GM12878 (cell line): ENCODE measurements around the gene LEKR1. TPM values are rescaled to one million over a fixed set of nuclear protein-coding genes. Genes with fewer than 3 reads are reported as not detected.

ENCODE experiments used
- ATAC-seq: fragments of 200-7000 bp; cut with Tn5 transposase; 3 replicates; pipeline ENCODE4 v1.9.1; 2020; ENCODE audit warnings: mild to moderate bottlenecking, moderate library complexity
- BruUV-seq: library from RNA; stranded (reverse); fragments of 400-500 nt; replicated peaks from 2 replicates; lab custom pipeline; 2021; lab: Mats Ljungman, UMichigan
- CTCF ChIA-PET: fragments of 300-600 bp; sonication (Branson Sonifier 250); formaldehyde crosslinking; extraction: SDS; loops from one replicate; lab custom pipeline; 2021; ENCODE audit warnings: inconsistent platforms; lab: Yijun Ruan, JAX
- POLR2A ChIA-PET: fragments of 350-600 bp; formaldehyde crosslinking; extraction: SDS; loops from one replicate; lab custom pipeline; 2021; ENCODE audit warnings: inconsistent platforms; lab: Charles Lee
- RAD21 ChIA-PET: fragments of 300-600 bp; sonication (Branson Sonifier 250); formaldehyde crosslinking; loops from one replicate; lab custom pipeline; 2023; ENCODE audit warnings: antibody characterized with exemption; ENCODE audit not compliant: unreplicated experiment; lab: Charles Lee
- SMC1A ChIA-PET: fragments of 300-600 bp; sonication (Branson Sonifier 250); formaldehyde crosslinking; loops from one replicate; lab custom pipeline; 2023; ENCODE audit not compliant: unreplicated experiment, uncharacterized antibody; lab: Charles Lee
- DNase-seq: peaks from one replicate; pipeline ENCODE4 v3.0.0-alpha.2; 2011; ENCODE audit warnings: low read depth, low spot score
- FAIRE-seq: peaks from 3 replicates; lab custom pipeline; 2011; peaks lifted over from hg19 to GRCh38; lab: Jason Lieb, UNC
- H2AFZ ChIP-seq: 2 replicates; pipeline ENCODE4 v1.6.0; 2011; ENCODE audit warnings: low read depth, low read length, control low read depth; ENCODE audit not compliant: control insufficient read depth
- H3K27ac ChIP-seq: 2 replicates; pipeline ENCODE4 v1.5.1; 2011; ENCODE audit warnings: control low read depth; ENCODE audit not compliant: control insufficient read depth, insufficient read depth
- H3K27me3 ChIP-seq, 2 experiments: replicated peaks in 1 of 2; 2 replicates each; pipeline versions ENCODE4 v1.6.0 to v1.6.1; 2011; ENCODE audit warnings: low read length in 1 of 2; ENCODE audit not compliant: control insufficient read depth in 2 of 2, insufficient read depth in 2 of 2
- H3K36me3 ChIP-seq, 2 experiments: 2 replicates each; pipeline ENCODE4 v1.5.1; 2011; ENCODE audit warnings: low read length in 1 of 2; ENCODE audit not compliant: control insufficient read depth in 2 of 2, insufficient read depth in 2 of 2
- H3K4me1 ChIP-seq: 2 replicates; pipeline ENCODE4 v1.6.1; 2011; ENCODE audit warnings: mild to moderate bottlenecking, low read length, moderate library complexity, mixed read lengths; ENCODE audit not compliant: control insufficient read depth, insufficient read depth
- H3K4me2 ChIP-seq: 2 replicates; pipeline ENCODE4 v1.6.0; 2011; ENCODE audit warnings: control low read depth; ENCODE audit not compliant: control insufficient read depth, insufficient read depth
- H3K4me3 ChIP-seq: fragments of 200-600 bp; sonication (generic); 2 replicates; pipeline ENCODE4 v1.5.1; 2016
- H3K79me2 ChIP-seq: 2 replicates; pipeline ENCODE4 v1.6.0; 2011; ENCODE audit warnings: low read length; ENCODE audit not compliant: control insufficient read depth, insufficient read depth
- H3K9ac ChIP-seq: 2 replicates; pipeline ENCODE4 v1.8.0; 2011; ENCODE audit warnings: low read length, control low read depth, mixed read lengths; ENCODE audit not compliant: control insufficient read depth, insufficient read depth
- H3K9me3 ChIP-seq: replicated peaks from 3 replicates; pipeline ENCODE4 v1.5.1; 2011; ENCODE audit warnings: mild to moderate bottlenecking, low read length; ENCODE audit not compliant: control insufficient read depth, insufficient read depth
- H4K20me1 ChIP-seq: 2 replicates; pipeline ENCODE4 v1.6.0; 2011; ENCODE audit not compliant: control insufficient read depth, insufficient read depth
- ATF7 ChIP-seq: fragments of 450-650 bp; IDR thresholded peaks from 2 replicates; pipeline ENCODE4 v1.6.1; 2016; ENCODE audit warnings: low read depth, mild to moderate bottlenecking
- E2F8 ChIP-seq: fragments of 450-650 bp; IDR thresholded peaks from 2 replicates; pipeline ENCODE4 v1.6.1; 2018; ENCODE audit warnings: mild to moderate bottlenecking, low read depth, moderate library complexity; ENCODE audit not compliant: partially characterized antibody
- EED ChIP-seq: sonication (generic); IDR thresholded peaks from 2 replicates; pipeline ENCODE4 v1.6.1; 2016; ENCODE audit warnings: antibody characterized with exemption, low read depth
- EP300 ChIP-seq, 2 experiments: fragments of 150-350 bp in 1 of 2; IDR thresholded peaks; 2 replicates each; pipeline ENCODE4 v1.6.1; 2011 to 2012; ENCODE audit warnings: low read depth in 2 of 2, low read length in 2 of 2, borderline replicate concordance in 1 of 2, improper control_type of control experiment in 1 of 2, inconsistent platforms in 1 of 2; ENCODE audit not compliant: control insufficient read depth in 1 of 2
- FOXK2 ChIP-seq: fragments of 450-650 bp; IDR thresholded peaks from 2 replicates; pipeline ENCODE4 v1.6.1; 2017; ENCODE audit warnings: mild to moderate bottlenecking, moderate library complexity
- HDGF ChIP-seq: fragments of 450-650 bp; IDR thresholded peaks from 2 replicates; pipeline ENCODE4 v1.6.1; 2016; ENCODE audit warnings: antibody characterized with exemption
- IKZF2 ChIP-seq, 2 experiments: fragments of 450-650 bp; IDR thresholded peaks; 2 replicates each; pipeline ENCODE4 v1.6.1; 2017; ENCODE audit warnings: mild to moderate bottlenecking in 2 of 2, moderate library complexity in 2 of 2
- MTA2 ChIP-seq: fragments of 450-650 bp; IDR thresholded peaks from 2 replicates; pipeline ENCODE4 v1.6.1; 2016; ENCODE audit warnings: low read depth, mild to moderate bottlenecking, moderate library complexity
- NFYB ChIP-seq: IDR thresholded peaks from 2 replicates; pipeline ENCODE4 v1.6.1; 2011; ENCODE audit warnings: low read depth, mild to moderate bottlenecking, low read length, improper control_type of control experiment, moderate library complexity; ENCODE audit not compliant: insufficient read depth
- NR2C1 ChIP-seq: fragments of 450-650 bp; IDR thresholded peaks from 2 replicates; pipeline ENCODE4 v1.6.1; 2017; ENCODE audit warnings: antibody characterized with exemption, mild to moderate bottlenecking, moderate library complexity
- SKIL ChIP-seq: fragments of 450-650 bp; IDR thresholded peaks from 2 replicates; pipeline ENCODE4 v1.6.1; 2017; ENCODE audit warnings: mild to moderate bottlenecking, low read depth, inconsistent platforms; ENCODE audit not compliant: poor library complexity, severe bottlenecking
- STAT3 ChIP-seq: IDR thresholded peaks from 2 replicates; pipeline ENCODE4 v1.6.1; 2011; ENCODE audit warnings: low read depth, low read length, improper control_type of control experiment
- TARDBP ChIP-seq: IDR thresholded peaks from 2 replicates; pipeline ENCODE4 v1.6.1; 2016; ENCODE audit warnings: borderline replicate concordance
- WGBS: methylation state at CpG from one replicate; pipeline ENCODE4 v1.1.6; 2016; ENCODE audit warnings: low lambda C conversion rate; ENCODE audit not compliant: insufficient replicate concordance, insufficient coverage; ENCODE audit errors: missing lambda C conversion rate; 5-methylcytosine and 5-hydroxymethylcytosine counted together
- in situ Hi-C: fragments of 300-500 bp; cut with MboI; formaldehyde crosslinking; loops from 9 replicates; pipeline ENCODE4 v1.14.3; 2018; ENCODE audit warnings: mixed read lengths
- intact Hi-C: fragments of 100-400 bp; cut with micrococcal nuclease; formaldehyde crosslinking; loops from one replicate; pipeline ENCODE4 v1.14.2; 2022; ENCODE audit not compliant: unreplicated experiment
- polyA plus RNA-seq, 11 experiments: library from polyadenylated mRNA; depleted of rRNA in 4 of 11; unstranded in 6 of 11; stranded (reverse) in 5 of 11; fragments of >200 nt; fragmentation: Nextera tagmentation in 4 of 11; fragmentation: Illumina TruSeq in 1 of 11; extraction: Ambion mirVana in 4 of 11; extraction: Trizol in 1 of 11; gene quantifications; 1 replicate in 1 of 11; 2 replicates in 10 of 11; pipeline versions ENCODE4 v1.2.1 to v1.2.3, GENCODE V29; 2011 to 2016; ENCODE audit warnings: inconsistent platforms in 2 of 11, missing spikeins in 2 of 11, low read depth in 1 of 11
- total RNA-seq, 4 experiments: library from RNA; depleted of rRNA in 3 of 4; stranded (reverse); fragments of >200 nt in 3 of 4; fragmentation: Illumina TruSeq in 1 of 4; extraction: Trizol in 1 of 4; gene quantifications; 2 replicates each; pipeline versions ENCODE4 v1.2.1 to v1.2.3, GENCODE V29; 2013 to 2021
- TF ChIP-seq, protein P1 (sequence below): fragments of 450-650 bp; IDR thresholded peaks from 2 replicates; pipeline ENCODE4 v1.6.1; 2017; ENCODE audit warnings: mild to moderate bottlenecking, moderate library complexity

The LEKR1 gene
- total and polyA plus RNA-seq, 10 of the 15 experiments (the other 5 are each of a cell fraction or from before 2014, with no cell fraction given) = 0.48 to 3.2 (median 1.3) TPM

DNA sequence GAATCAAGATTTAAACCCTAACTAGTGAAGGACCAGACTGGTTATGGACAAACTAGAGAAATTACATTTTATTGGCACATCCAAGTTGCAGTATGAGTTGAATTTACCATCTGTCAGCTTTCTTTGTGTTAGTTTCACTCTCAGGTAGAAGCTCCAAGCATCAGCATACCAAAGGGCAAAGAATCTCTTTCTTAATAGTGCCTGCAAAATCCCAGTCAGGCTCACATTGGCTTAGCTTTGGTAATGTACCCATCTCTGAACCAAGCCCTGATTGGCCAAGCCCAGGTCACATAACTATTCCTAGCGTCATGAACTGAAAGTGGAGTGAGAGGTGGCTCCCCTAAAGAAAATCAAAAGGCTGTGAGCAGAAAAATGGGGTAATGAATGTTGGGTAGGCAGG is 266.9 kb downstream of the LEKR1 start:
- Histone ChIP-seq H2AFZ (peak overlapping the region; percentile 38), H3K4me2 (peak overlapping the region; percentile 56), H3K9ac (no peak overlapping the region; the same call in 1 of the 2 replicates), H3K4me3 (no peak overlapping the region), H3K4me1 (peaks cover 43% of the 10 kb centered on the region), H3K9me3 (no peaks in the 10 kb centered on the region; the same call in 2 of the 3 replicates), H3K36me3 (no peaks in the 10 kb centered on the region), H3K27me3 (no peaks in the 10 kb centered on the region), H4K20me1 (no peaks in the 10 kb centered on the region), H3K27ac (no peak overlapping the region), H3K79me2 (peaks cover 5% of the 10 kb centered on the region)
- ChIA-PET POLR2A (interaction anchor here (0.6 to 6.8 kb wide), 5 partner anchors 10 to 545 kb away, joined by 3 to 84 read pairs (median 3); no protein-coding TSS in a partner anchor), CTCF (interaction anchor here (5.2 to 50.9 kb wide), 4 partner anchors 10 to 418 kb away, joined by 31 to 939 read pairs (median 172); partner anchors contain the start of gene TIPARP), RAD21 (interaction anchor here (0.6 to 12.0 kb wide), 10 partner anchors 12 to 939 kb away, joined by 3 to 153 read pairs (median 4); no protein-coding TSS in a partner anchor), SMC1A (interaction anchor here (0.9 to 12.1 kb wide), 12 partner anchors 11 to 391 kb away, joined by 3 to 234 read pairs (median 4); no protein-coding TSS in a partner anchor)
- in situ Hi-C loops = no loop called here
- peak; percentile 16 for ATAC-seq
- WGBS = 0% methylated on average over 1 of the region's 1 CpG
- no TSS peak for BruUV-seq
- intact Hi-C loops = no loop called here
- FAIRE-seq = no peak
- DNase-seq = peak; percentile 64
- TF ChIP-seq NR2C1 = no peak
- TF ChIP-seq FOXK2 = no peak
- peak; percentile 57 for TF ChIP-seq SKIL
- no peak for TF ChIP-seq HDGF
- TF ChIP-seq NFYB = peak; percentile 64
- peak; percentile 44; the same call in 1 of the 2 replicates for TF ChIP-seq ATF7
- TF ChIP-seq, protein P1, sequence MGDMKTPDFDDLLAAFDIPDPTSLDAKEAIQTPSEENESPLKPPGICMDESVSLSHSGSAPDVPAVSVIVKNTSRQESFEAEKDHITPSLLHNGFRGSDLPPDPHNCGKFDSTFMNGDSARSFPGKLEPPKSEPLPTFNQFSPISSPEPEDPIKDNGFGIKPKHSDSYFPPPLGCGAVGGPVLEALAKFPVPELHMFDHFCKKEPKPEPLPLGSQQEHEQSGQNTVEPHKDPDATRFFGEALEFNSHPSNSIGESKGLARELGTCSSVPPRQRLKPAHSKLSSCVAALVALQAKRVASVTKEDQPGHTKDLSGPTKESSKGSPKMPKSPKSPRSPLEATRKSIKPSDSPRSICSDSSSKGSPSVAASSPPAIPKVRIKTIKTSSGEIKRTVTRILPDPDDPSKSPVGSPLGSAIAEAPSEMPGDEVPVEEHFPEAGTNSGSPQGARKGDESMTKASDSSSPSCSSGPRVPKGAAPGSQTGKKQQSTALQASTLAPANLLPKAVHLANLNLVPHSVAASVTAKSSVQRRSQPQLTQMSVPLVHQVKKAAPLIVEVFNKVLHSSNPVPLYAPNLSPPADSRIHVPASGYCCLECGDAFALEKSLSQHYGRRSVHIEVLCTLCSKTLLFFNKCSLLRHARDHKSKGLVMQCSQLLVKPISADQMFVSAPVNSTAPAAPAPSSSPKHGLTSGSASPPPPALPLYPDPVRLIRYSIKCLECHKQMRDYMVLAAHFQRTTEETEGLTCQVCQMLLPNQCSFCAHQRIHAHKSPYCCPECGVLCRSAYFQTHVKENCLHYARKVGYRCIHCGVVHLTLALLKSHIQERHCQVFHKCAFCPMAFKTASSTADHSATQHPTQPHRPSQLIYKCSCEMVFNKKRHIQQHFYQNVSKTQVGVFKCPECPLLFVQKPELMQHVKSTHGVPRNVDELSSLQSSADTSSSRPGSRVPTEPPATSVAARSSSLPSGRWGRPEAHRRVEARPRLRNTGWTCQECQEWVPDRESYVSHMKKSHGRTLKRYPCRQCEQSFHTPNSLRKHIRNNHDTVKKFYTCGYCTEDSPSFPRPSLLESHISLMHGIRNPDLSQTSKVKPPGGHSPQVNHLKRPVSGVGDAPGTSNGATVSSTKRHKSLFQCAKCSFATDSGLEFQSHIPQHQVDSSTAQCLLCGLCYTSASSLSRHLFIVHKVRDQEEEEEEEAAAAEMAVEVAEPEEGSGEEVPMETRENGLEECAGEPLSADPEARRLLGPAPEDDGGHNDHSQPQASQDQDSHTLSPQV = 0 out of 2 replicates have a peak, but pooled peaks have one; percentile 5
- no peak for TF ChIP-seq STAT3
- TF ChIP-seq IKZF2 (IDR thresholded peaks at IDR 0.05) = peak; percentile 70 to 73; a peak in 3 of 4 replicates
- TF ChIP-seq EP300 (IDR thresholded peaks at IDR 0.05; ENCODE audit: borderline replicate concordance in 1 of 2, control insufficient read depth in 1 of 2, low read depth in 2 of 2, low read length in 2 of 2) = 0 out of 4 replicates have a peak, but pooled peaks of 1 of the 2 experiments have one; percentile 27
- 0 out of 2 replicates have a peak, but pooled peaks have one; percentile 27 for TF ChIP-seq EED
- TF ChIP-seq TARDBP = no peak
- peak; percentile 63; the same call in 1 of the 2 replicates for TF ChIP-seq MTA2
- no peak for TF ChIP-seq E2F8
